Keratinocyte (primary cell): ENCODE measurements around the gene MAP7.

Source experiments
- CTCF ChIP-seq, 3 experiments: IDR thresholded peaks in 1 of 3; conservative IDR thresholded peaks in 1 of 3; optimal IDR thresholded peaks in 1 of 3; 2 replicates in 2 of 3; 3 replicates in 1 of 3; pipeline versions ENCODE3 to v1.5.1; 2011; ENCODE audit warnings: low read length in 3 of 3, mild to moderate bottlenecking in 3 of 3, moderate library complexity in 2 of 3, control low read depth in 1 of 3, inconsistent platforms in 1 of 3; ENCODE audit not compliant: insufficient read depth in 2 of 3; ENCODE audit errors: extremely low read depth in 1 of 3
- EZH2 ChIP-seq: IDR thresholded peaks from one replicate; pipeline ENCODE4 v1.6.1; 2012; ENCODE audit warnings: inconsistent platforms, mild to moderate bottlenecking, low read length, moderate library complexity

GRCh38 chr6:136403110-136403980 is 146.9 kb downstream of the MAP7 start:
- TF ChIP-seq EZH2: no peak
- no peak for TF ChIP-seq CTCF (optimal IDR thresholded peaks at IDR 0.05 in 1 of 3, IDR thresholded peaks at IDR 0.05 in 1 of 3, conservative IDR thresholded peaks at IDR 0.05 in 1 of 3; ENCODE audit: extremely low read depth in 1 of 3, insufficient read depth in 2 of 3, low read length in 3 of 3)
